Measurements from ENCODE around the gene ABHD5. TPM values are rescaled to one million over a fixed set of nuclear protein-coding genes. Genes with fewer than 3 reads are reported as not detected.

The ABHD5 gene
- total and polyA plus RNA-seq, 2 of the 13 experiments (the other 11 are each of a cell fraction or from before 2014, with no cell fraction given) = 4.5 to 13.3 TPM

DNA sequence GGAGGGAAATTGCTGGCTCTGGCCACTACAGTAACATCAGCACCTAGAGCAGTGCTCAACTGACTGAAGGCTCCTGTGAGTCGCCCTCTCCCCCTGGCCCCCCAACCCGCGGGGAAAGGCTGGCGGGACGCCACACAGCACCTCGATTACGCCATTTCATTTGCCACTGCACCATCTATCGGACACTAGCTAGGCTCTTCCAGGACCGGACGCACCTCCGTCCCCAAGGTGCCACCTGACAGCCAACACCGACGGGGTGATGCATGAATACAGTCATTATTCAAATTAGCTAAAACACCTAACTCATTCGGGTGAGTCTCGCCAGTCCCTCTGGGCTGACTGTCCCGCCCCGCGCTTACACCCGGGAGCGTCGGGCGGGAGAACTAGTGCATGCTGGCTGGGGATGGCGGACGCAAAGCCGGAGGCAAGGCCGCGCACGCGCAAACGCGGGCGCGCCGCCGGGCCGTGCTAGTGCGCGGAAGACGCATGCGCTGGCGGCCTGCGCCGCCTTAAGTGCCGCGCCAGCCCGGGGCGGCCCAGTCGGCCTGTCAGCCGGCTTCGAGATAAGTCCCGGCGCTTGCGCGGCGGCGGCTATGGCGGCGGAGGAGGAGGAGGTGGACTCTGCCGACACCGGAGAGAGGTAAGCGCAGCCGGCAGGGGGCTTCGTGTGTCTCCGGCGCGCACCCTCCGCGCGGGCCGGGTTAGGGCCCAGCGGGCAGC is at the start of gene ABHD5 (continued):
- TF ChIP-seq ZNF777 (CRISPR knock-in tag; IDR thresholded peaks at IDR 0.05) (peak; percentile 86), ZNF382 (CRISPR knock-in tag; IDR thresholded peaks at IDR 0.05; ENCODE audit: borderline replicate concordance) (no peak), ZMYM3 (CRISPR knock-in tag; IDR thresholded peaks at IDR 0.05) (no peak), RCOR2 (CRISPR knock-in tag; IDR thresholded peaks at IDR 0.05) (no peak), GTF2F1 (IDR thresholded peaks at IDR 0.05; ENCODE audit: low read length) (0 out of 2 replicates have a peak, but pooled peaks have one; percentile 58), SRSF4 (IDR thresholded peaks at IDR 0.05; ENCODE audit: low read depth, low read length, poor library complexity, severe bottlenecking) (peak; percentile 71), ZNF703 (CRISPR knock-in tag; IDR thresholded peaks at IDR 0.05; ENCODE audit: borderline replicate concordance) (0 out of 2 replicates have a peak, but pooled peaks have one; percentile 6), ZNF83 (CRISPR knock-in tag; IDR thresholded peaks at IDR 0.05; ENCODE audit: borderline replicate concordance) (no peak), MXD4 (CRISPR knock-in tag; IDR thresholded peaks at IDR 0.05) (peak; percentile 79), BRCA1 (CRISPR knock-in tag; IDR thresholded peaks at IDR 0.05) (no peak; the same call in 1 of the 2 replicates), GTF3A (CRISPR knock-in tag; conservative IDR thresholded peaks at IDR 0.05) (no peak), ZNF296 (CRISPR knock-in tag; conservative IDR thresholded peaks at IDR 0.05) (peak; percentile 72; the same call in 1 of the 2 replicates)
- TF ChIP-seq, protein P1, sequence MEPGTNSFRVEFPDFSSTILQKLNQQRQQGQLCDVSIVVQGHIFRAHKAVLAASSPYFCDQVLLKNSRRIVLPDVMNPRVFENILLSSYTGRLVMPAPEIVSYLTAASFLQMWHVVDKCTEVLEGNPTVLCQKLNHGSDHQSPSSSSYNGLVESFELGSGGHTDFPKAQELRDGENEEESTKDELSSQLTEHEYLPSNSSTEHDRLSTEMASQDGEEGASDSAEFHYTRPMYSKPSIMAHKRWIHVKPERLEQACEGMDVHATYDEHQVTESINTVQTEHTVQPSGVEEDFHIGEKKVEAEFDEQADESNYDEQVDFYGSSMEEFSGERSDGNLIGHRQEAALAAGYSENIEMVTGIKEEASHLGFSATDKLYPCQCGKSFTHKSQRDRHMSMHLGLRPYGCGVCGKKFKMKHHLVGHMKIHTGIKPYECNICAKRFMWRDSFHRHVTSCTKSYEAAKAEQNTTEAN (CRISPR knock-in tag; conservative IDR thresholded peaks at IDR 0.05) = no peak; the same call in 1 of the 2 replicates
- TF ChIP-seq, protein P2, sequence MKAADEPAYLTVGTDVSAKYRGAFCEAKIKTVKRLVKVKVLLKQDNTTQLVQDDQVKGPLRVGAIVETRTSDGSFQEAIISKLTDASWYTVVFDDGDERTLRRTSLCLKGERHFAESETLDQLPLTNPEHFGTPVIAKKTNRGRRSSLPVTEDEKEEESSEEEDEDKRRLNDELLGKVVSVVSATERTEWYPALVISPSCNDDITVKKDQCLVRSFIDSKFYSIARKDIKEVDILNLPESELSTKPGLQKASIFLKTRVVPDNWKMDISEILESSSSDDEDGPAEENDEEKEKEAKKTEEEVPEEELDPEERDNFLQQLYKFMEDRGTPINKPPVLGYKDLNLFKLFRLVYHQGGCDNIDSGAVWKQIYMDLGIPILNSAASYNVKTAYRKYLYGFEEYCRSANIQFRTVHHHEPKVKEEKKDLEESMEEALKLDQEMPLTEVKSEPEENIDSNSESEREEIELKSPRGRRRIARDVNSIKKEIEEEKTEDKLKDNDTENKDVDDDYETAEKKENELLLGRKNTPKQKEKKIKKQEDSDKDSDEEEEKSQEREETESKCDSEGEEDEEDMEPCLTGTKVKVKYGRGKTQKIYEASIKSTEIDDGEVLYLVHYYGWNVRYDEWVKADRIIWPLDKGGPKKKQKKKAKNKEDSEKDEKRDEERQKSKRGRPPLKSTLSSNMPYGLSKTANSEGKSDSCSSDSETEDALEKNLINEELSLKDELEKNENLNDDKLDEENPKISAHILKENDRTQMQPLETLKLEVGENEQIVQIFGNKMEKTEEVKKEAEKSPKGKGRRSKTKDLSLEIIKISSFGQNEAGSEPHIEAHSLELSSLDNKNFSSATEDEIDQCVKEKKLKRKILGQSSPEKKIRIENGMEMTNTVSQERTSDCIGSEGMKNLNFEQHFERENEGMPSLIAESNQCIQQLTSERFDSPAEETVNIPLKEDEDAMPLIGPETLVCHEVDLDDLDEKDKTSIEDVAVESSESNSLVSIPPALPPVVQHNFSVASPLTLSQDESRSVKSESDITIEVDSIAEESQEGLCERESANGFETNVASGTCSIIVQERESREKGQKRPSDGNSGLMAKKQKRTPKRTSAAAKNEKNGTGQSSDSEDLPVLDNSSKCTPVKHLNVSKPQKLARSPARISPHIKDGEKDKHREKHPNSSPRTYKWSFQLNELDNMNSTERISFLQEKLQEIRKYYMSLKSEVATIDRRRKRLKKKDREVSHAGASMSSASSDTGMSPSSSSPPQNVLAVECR (CRISPR knock-in tag; IDR thresholded peaks at IDR 0.05; ENCODE audit: borderline replicate concordance) = peak; percentile 96
- TF ChIP-seq, protein P3, sequence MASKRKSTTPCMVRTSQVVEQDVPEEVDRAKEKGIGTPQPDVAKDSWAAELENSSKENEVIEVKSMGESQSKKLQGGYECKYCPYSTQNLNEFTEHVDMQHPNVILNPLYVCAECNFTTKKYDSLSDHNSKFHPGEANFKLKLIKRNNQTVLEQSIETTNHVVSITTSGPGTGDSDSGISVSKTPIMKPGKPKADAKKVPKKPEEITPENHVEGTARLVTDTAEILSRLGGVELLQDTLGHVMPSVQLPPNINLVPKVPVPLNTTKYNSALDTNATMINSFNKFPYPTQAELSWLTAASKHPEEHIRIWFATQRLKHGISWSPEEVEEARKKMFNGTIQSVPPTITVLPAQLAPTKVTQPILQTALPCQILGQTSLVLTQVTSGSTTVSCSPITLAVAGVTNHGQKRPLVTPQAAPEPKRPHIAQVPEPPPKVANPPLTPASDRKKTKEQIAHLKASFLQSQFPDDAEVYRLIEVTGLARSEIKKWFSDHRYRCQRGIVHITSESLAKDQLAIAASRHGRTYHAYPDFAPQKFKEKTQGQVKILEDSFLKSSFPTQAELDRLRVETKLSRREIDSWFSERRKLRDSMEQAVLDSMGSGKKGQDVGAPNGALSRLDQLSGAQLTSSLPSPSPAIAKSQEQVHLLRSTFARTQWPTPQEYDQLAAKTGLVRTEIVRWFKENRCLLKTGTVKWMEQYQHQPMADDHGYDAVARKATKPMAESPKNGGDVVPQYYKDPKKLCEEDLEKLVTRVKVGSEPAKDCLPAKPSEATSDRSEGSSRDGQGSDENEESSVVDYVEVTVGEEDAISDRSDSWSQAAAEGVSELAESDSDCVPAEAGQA (IDR thresholded peaks at IDR 0.05; ENCODE audit: low read depth) = peak; percentile 32; the same call in 1 of the 2 replicates
- TF ChIP-seq, protein P3 (CRISPR knock-in tag; IDR thresholded peaks at IDR 0.05; ENCODE audit: borderline replicate concordance) = no peak
- TF ChIP-seq, protein P4, sequence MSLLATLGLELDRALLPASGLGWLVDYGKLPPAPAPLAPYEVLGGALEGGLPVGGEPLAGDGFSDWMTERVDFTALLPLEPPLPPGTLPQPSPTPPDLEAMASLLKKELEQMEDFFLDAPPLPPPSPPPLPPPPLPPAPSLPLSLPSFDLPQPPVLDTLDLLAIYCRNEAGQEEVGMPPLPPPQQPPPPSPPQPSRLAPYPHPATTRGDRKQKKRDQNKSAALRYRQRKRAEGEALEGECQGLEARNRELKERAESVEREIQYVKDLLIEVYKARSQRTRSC (CRISPR knock-in tag; IDR thresholded peaks at IDR 0.05; ENCODE audit: low read depth) = peak; percentile 97; the same call in 1 of the 2 replicates

Measured in HepG2 (cell line).